ENCODE measurements around the gene MLLT3.
A peak's percentile ranks its signal among the peaks of the same experiment; 100 is the strongest.

The MLLT3 gene

GRCh38 chr9:20513126-20513913 is 109.0 kb downstream of the MLLT3 start:
- H3K4me3 ChIP-seq (ENCODE audit: low read depth, low read length), result no peak overlapping the region
- TF ChIP-seq CTCF (IDR thresholded peaks at IDR 0.05; ENCODE audit: low read depth, low read length), result no peak
- no peak for DNase-seq (ENCODE audit: low read depth, low spot score)
- in situ Hi-C loops (cut with HindIII; ENCODE audit: low sequenced_read_pairs), result no loop called here

- H3K4me3 ChIP-seq (ENCODE audit: low read depth, low read length), result no peak overlapping the region
- in situ Hi-C loops (cut with HindIII; ENCODE audit: low sequenced_read_pairs), result no loop called here
- DNase-seq (ENCODE audit: low read depth, low spot score), result no peak
- TF ChIP-seq CTCF (IDR thresholded peaks at IDR 0.05; ENCODE audit: low read depth, low read length), result no peak
These were observed 109.7 kb downstream of the MLLT3 start for GRCh38 chr9:20512636-20513035.

- no peak for TF ChIP-seq CTCF (IDR thresholded peaks at IDR 0.05; ENCODE audit: low read depth, low read length)
- peak; percentile 36 for DNase-seq (ENCODE audit: low read depth, low spot score)
- in situ Hi-C loops (cut with HindIII; ENCODE audit: low sequenced_read_pairs), result no loop called here
- H3K4me3 ChIP-seq (ENCODE audit: low read depth, low read length), result no peak overlapping the region
These were observed 110.2 kb downstream of the MLLT3 start for GRCh38 chr9:20512106-20512505.

- no peak overlapping the region for H3K4me3 ChIP-seq (ENCODE audit: low read depth, low read length)
- DNase-seq (ENCODE audit: low read depth, low spot score), result no peak
- in situ Hi-C loops (cut with HindIII; ENCODE audit: low sequenced_read_pairs), result no loop called here
- no peak for TF ChIP-seq CTCF (IDR thresholded peaks at IDR 0.05; ENCODE audit: low read depth, low read length)
These were observed 110.6 kb downstream of the MLLT3 start for GRCh38 chr9:20511686-20512085.

- in situ Hi-C loops (cut with HindIII; ENCODE audit: low sequenced_read_pairs), result no loop called here
- H3K4me3 ChIP-seq (ENCODE audit: low read depth, low read length), result no peak overlapping the region
- no peak for DNase-seq (ENCODE audit: low read depth, low spot score)
- TF ChIP-seq CTCF (IDR thresholded peaks at IDR 0.05; ENCODE audit: low read depth, low read length), result no peak
These were observed 112.8 kb downstream of the MLLT3 start for GRCh38 chr9:20509466-20509865.

GRCh38 chr9:20508242-20508641 is 114.1 kb downstream of the MLLT3 start:
- TF ChIP-seq CTCF (IDR thresholded peaks at IDR 0.05; ENCODE audit: low read depth, low read length), result no peak
- in situ Hi-C loops (cut with HindIII; ENCODE audit: low sequenced_read_pairs), result no loop called here
- H3K4me3 ChIP-seq (ENCODE audit: low read depth, low read length), result no peak overlapping the region
- no peak for DNase-seq (ENCODE audit: low read depth, low spot score)
